ENCODE results near the gene CHRNA4. TPM values are rescaled to one million over a fixed set of nuclear protein-coding genes. Genes with fewer than 3 reads are reported as not detected.

CHRNA4 gene
- total RNA-seq, 1 experiment from 2014 or later, result not detected

Other genes starting within 250 kb of the CHRNA4 start
- 17.0 and 19.8 TPM in 2 replicates for gene YTHDF1, start 145.2 kb downstream of the CHRNA4 start, total RNA-seq (2014; rRNA removed; shearing (Covaris generic); ENCODE audit: low replicate concordance)
- gene BIRC7, start 125.4 kb downstream of the CHRNA4 start, total RNA-seq (2014; rRNA removed; shearing (Covaris generic); ENCODE audit: low replicate concordance), result not detected in 2 replicates
- not detected in 2 replicates for gene NKAIN4, start 106.9 kb downstream of the CHRNA4 start, total RNA-seq (2014; rRNA removed; shearing (Covaris generic); ENCODE audit: low replicate concordance)
- 67.2 and 83.8 TPM in 2 replicates for gene ARFGAP1, start 88.5 kb downstream of the CHRNA4 start, total RNA-seq (2014; rRNA removed; shearing (Covaris generic); ENCODE audit: low replicate concordance)
- not detected in 2 replicates for gene COL20A1, start 68.2 kb downstream of the CHRNA4 start, total RNA-seq (2014; rRNA removed; shearing (Covaris generic); ENCODE audit: low replicate concordance)
- gene KCNQ2, start 111.3 kb upstream of the CHRNA4 start, total RNA-seq (2014; rRNA removed; shearing (Covaris generic); ENCODE audit: low replicate concordance), result 0.92 TPM in 1 of 2 replicates, not detected in the other
- 62.5 and 113 TPM in 2 replicates for gene EEF1A2, start 137.7 kb upstream of the CHRNA4 start, total RNA-seq (2014; rRNA removed; shearing (Covaris generic); ENCODE audit: low replicate concordance)
- 21.4 and 40.1 TPM in 2 replicates for gene PPDPF, start 159.4 kb upstream of the CHRNA4 start, total RNA-seq (2014; rRNA removed; shearing (Covaris generic); ENCODE audit: low replicate concordance)
- 0.23 and 8.0 TPM in 2 replicates for gene PTK6, start 176.0 kb upstream of the CHRNA4 start, total RNA-seq (2014; rRNA removed; shearing (Covaris generic); ENCODE audit: low replicate concordance)
- gene SRMS, start 186.4 kb upstream of the CHRNA4 start, total RNA-seq (2014; rRNA removed; shearing (Covaris generic); ENCODE audit: low replicate concordance), result not detected in 2 replicates
- not detected in 2 replicates for gene FNDC11, start 192.8 kb upstream of the CHRNA4 start, total RNA-seq (2014; rRNA removed; shearing (Covaris generic); ENCODE audit: low replicate concordance)
- gene HELZ2, start 212.9 kb upstream of the CHRNA4 start, total RNA-seq (2014; rRNA removed; shearing (Covaris generic); ENCODE audit: low replicate concordance), result 26.4 and 34.4 TPM in 2 replicates